Calu3 (cell line): ENCODE results near the gene CALML3. TPM values are rescaled to one million over a fixed set of nuclear protein-coding genes. Genes with fewer than 3 reads are reported as not detected.

Source experiments
- BruUV-seq: library from RNA; stranded (reverse); fragments of 400-500 nt; replicated peaks from 2 replicates; lab custom pipeline; 2021; lab: Mats Ljungman, UMichigan
- CTCF ChIA-PET: fragments of 300-600 bp; sonication (Branson Sonifier 250); formaldehyde crosslinking; loops from one replicate; lab custom pipeline; 2022; ENCODE audit warnings: antibody characterized with exemption; lab: Charles Lee
- DNase-seq: peaks from one replicate; pipeline ENCODE4 v3.0.0; 2022
- H3K27ac Mint-ChIP-seq: one replicate; pipeline ENCODE4 v1.8.0; 2022; ENCODE audit warnings: mixed read lengths; ENCODE audit not compliant: unreplicated experiment
- H3K27me3 Mint-ChIP-seq: one replicate; pipeline ENCODE4 v1.8.0; 2022; ENCODE audit warnings: mixed read lengths; ENCODE audit not compliant: unreplicated experiment
- H3K36me3 Mint-ChIP-seq: one replicate; pipeline ENCODE4 v1.8.0; 2022; ENCODE audit warnings: mild to moderate bottlenecking, moderate library complexity, mixed read lengths; ENCODE audit not compliant: insufficient read depth, unreplicated experiment
- H3K4me1 Mint-ChIP-seq: one replicate; pipeline ENCODE4 v1.8.0; 2022; ENCODE audit warnings: mild to moderate bottlenecking, low read depth, mixed read lengths; ENCODE audit not compliant: unreplicated experiment
- H3K4me3 Mint-ChIP-seq: one replicate; pipeline ENCODE4 v1.8.0; 2022; ENCODE audit warnings: mild to moderate bottlenecking, low read depth, moderate library complexity, mixed read lengths; ENCODE audit not compliant: unreplicated experiment
- H3K9me3 Mint-ChIP-seq: one replicate; pipeline ENCODE4 v1.8.0; 2022; ENCODE audit warnings: low read depth, mixed read lengths; ENCODE audit not compliant: unreplicated experiment
- CTCF ChIP-seq: fragments of 200-600 bp; IDR thresholded peaks from one replicate; pipeline ENCODE4 v1.8.0; 2022; ENCODE audit warnings: antibody characterized with exemption; ENCODE audit not compliant: unreplicated experiment
- intact Hi-C: fragments of 100-400 bp; cut with micrococcal nuclease; formaldehyde crosslinking; loops from one replicate; pipeline ENCODE4 v1.10.0; 2022; ENCODE audit not compliant: unreplicated experiment
- total RNA-seq: library from RNA; stranded (reverse); gene quantifications from 2 replicates; pipeline ENCODE4 v1.2.3, GENCODE V29; 2022

Gene CALML3
- total RNA-seq, 1 experiment from 2014 or later, result not detected

- DNase-seq, result no peak
- Mint-ChIP-seq H3K4me3 (peak overlapping the region; percentile 12), H3K9me3 (no peaks in the 10 kb centered on the region), H3K4me1 (peaks cover 42% of the 10 kb centered on the region), H3K27me3 (peaks cover 10% of the 10 kb centered on the region), H3K27ac (no peak overlapping the region), H3K36me3 (peaks cover 17% of the 10 kb centered on the region)
- intact Hi-C loops, result no loop called here
- BruUV-seq, result no TSS peak
- CTCF ChIA-PET, result no interaction called here
- TF ChIP-seq CTCF, result no peak
Observed at GRCh38 chr10:5504146-5505072, 20.4 kb upstream of the CALML3 start.

DNA sequence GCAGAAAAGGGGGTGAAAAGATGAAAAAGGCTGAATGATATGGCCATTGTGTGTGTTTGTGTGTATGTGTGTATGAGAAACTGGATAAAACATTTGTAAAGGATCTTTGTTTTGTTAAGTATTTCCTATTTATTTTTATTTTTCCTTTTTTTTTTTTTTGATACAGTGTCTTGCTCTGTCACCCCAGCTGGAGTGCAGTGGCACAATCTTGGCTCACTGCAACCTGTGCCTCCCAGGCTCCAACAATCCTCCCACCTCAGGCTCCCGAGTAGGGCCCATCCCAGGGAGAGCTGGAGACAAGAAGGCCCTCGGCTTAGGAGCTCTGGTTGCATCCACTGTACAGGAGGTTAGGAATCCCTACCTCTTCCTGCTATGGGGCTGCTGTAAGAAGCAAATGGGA is 18.5 kb upstream of the CALML3 start:
- no peak overlapping the region for H3K4me3 Mint-ChIP-seq
- H3K27me3 Mint-ChIP-seq, result peaks cover 10% of the 10 kb centered on the region
- DNase-seq, result no peak
- H3K4me1 Mint-ChIP-seq, result peaks cover 35% of the 10 kb centered on the region
- no TSS peak for BruUV-seq
- CTCF ChIA-PET, result no interaction called here
- peak overlapping the region; percentile 9 for H3K27ac Mint-ChIP-seq
- H3K9me3 Mint-ChIP-seq, result no peaks in the 10 kb centered on the region
- H3K36me3 Mint-ChIP-seq, result peaks cover 17% of the 10 kb centered on the region
- no peak for TF ChIP-seq CTCF
- intact Hi-C loops, result no loop called here

- Mint-ChIP-seq H3K27ac (no peak overlapping the region), H3K4me1 (peaks cover 34% of the 10 kb centered on the region), H3K4me3 (no peak overlapping the region), H3K27me3 (peaks cover 10% of the 10 kb centered on the region), H3K9me3 (no peaks in the 10 kb centered on the region), H3K36me3 (peaks cover 17% of the 10 kb centered on the region)
- no peak for DNase-seq
- intact Hi-C loops, result no loop called here
- BruUV-seq, result no TSS peak
- TF ChIP-seq CTCF, result no peak
- CTCF ChIA-PET, result no interaction called here
Observed at GRCh38 chr10:5506751-5507648, 17.8 kb upstream of the CALML3 start.

- Mint-ChIP-seq H3K4me3 (no peak overlapping the region), H3K4me1 (peaks cover 31% of the 10 kb centered on the region), H3K27me3 (peaks cover 10% of the 10 kb centered on the region), H3K36me3 (peaks cover 17% of the 10 kb centered on the region), H3K27ac (no peak overlapping the region), H3K9me3 (no peaks in the 10 kb centered on the region)
- BruUV-seq, result no TSS peak
- intact Hi-C loops, result no loop called here
- no peak for TF ChIP-seq CTCF
- DNase-seq, result no peak
- CTCF ChIA-PET, result no interaction called here
Observed at GRCh38 chr10:5507649-5508131, 17.1 kb upstream of the CALML3 start.
